ENCODE results near the gene SPATS2L. TPM values are rescaled to one million over a fixed set of nuclear protein-coding genes. Genes with fewer than 3 reads are reported as not detected.

SPATS2L gene
- total and polyA plus RNA-seq, 9 donors, result 36.5 to 93.0 (median 70.6) TPM

DNA sequence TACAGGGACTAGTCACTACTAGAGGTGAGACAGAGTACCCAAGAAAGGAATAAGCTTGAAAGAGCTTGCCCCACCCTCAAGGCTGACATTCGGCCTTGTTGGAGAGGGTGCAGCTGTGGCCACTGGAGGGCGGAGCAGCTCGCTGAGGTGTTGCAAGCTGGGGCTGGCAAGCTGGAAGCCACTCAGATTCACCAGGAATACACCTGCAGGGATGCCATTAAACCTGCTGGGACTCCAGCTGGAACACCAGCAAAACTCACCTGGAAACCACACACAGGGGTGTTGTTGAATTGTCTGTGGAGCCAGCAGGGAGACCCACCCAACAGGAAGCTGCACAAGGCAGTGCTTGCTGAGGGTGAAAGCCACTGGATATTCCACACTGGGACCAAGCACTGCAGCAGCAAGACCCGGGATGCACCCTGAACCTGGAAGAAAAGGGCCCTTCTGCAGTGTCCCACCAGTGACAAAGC is 177.3 kb downstream of the SPATS2L start:
- H3K27ac ChIP-seq, result no peak overlapping the region
- TF ChIP-seq POLR2A (IDR thresholded peaks at IDR 0.05) (no peak), EP300 (IDR thresholded peaks at IDR 0.05) (no peak)
- TF ChIP-seq, protein P1, sequence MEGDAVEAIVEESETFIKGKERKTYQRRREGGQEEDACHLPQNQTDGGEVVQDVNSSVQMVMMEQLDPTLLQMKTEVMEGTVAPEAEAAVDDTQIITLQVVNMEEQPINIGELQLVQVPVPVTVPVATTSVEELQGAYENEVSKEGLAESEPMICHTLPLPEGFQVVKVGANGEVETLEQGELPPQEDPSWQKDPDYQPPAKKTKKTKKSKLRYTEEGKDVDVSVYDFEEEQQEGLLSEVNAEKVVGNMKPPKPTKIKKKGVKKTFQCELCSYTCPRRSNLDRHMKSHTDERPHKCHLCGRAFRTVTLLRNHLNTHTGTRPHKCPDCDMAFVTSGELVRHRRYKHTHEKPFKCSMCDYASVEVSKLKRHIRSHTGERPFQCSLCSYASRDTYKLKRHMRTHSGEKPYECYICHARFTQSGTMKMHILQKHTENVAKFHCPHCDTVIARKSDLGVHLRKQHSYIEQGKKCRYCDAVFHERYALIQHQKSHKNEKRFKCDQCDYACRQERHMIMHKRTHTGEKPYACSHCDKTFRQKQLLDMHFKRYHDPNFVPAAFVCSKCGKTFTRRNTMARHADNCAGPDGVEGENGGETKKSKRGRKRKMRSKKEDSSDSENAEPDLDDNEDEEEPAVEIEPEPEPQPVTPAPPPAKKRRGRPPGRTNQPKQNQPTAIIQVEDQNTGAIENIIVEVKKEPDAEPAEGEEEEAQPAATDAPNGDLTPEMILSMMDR (IDR thresholded peaks at IDR 0.05), result no peak
- WGBS, 3 donors, result 48 to 62% (median 52%) methylated on average over 4 of the region's 4 CpGs
- no peaks in the 10 kb centered on the region for H3K27me3 ChIP-seq
- no peak overlapping the region for H3K4me3 ChIP-seq
- H3K9me3 ChIP-seq, result no peaks in the 10 kb centered on the region
- no peaks in the 10 kb centered on the region for H3K36me3 ChIP-seq
- H3K4me1 ChIP-seq (ENCODE audit: insufficient read depth), result no peaks in the 10 kb centered on the region
- intact Hi-C loops (cut with DNase I), result loop anchor here in 1 of 4 donors (5.0 to 10.0 kb wide), 2 partner anchors 179 to 401 kb away; partner anchors contain the start of gene SPATS2L
- no peak for DNase-seq

DNA sequence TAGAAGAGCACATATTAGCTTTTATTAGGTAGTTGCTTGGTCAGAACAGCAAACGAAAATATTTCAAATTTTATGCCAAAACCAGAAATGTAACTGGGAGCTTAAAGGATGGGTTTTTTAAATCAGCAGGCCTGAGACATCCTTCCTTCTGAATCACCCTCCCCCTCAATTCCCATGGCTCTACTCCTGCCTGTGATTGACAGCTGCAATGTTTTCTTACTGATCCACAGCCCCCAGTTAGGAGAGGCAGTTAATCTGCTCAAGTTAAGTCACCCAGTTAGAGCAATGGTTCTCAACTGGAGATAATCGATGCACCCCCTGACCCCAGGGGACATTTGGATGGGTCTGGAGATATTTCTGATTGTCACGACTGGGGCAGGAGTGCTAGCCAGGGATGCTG is 178.4 kb downstream of the SPATS2L start:
- H3K27me3 ChIP-seq, result no peaks in the 10 kb centered on the region
- no peak overlapping the region for H3K27ac ChIP-seq
- H3K4me1 ChIP-seq (ENCODE audit: insufficient read depth), result no peaks in the 10 kb centered on the region
- intact Hi-C loops (cut with DNase I), result loop anchor here in 1 of 4 donors (5.0 to 10.0 kb wide), 2 partner anchors 180 to 403 kb away; partner anchors contain the start of gene SPATS2L
- no peaks in the 10 kb centered on the region for H3K9me3 ChIP-seq
- H3K4me3 ChIP-seq, result no peak overlapping the region
- WGBS, 3 donors, result 47 to 56% (median 55%) methylated on average over 3 of the region's 3 CpGs
- DNase-seq, result no peak
- H3K36me3 ChIP-seq, result no peaks in the 10 kb centered on the region
- TF ChIP-seq, protein P1 (IDR thresholded peaks at IDR 0.05), result no peak
- no peak for TF ChIP-seq EP300 (IDR thresholded peaks at IDR 0.05)
- no peak for TF ChIP-seq POLR2A (IDR thresholded peaks at IDR 0.05)

- DNase-seq, result no peak
- no peak overlapping the region for H3K4me3 ChIP-seq
- no peaks in the 10 kb centered on the region for H3K27me3 ChIP-seq
- TF ChIP-seq EP300 (IDR thresholded peaks at IDR 0.05) (no peak), POLR2A (IDR thresholded peaks at IDR 0.05) (no peak)
- TF ChIP-seq, protein P1 (IDR thresholded peaks at IDR 0.05), result no peak
- intact Hi-C loops (cut with DNase I), result loop anchor here in 1 of 4 donors (10.0 kb wide), 1 partner anchor 182 kb away; the partner anchor contains the start of gene SPATS2L
- no peaks in the 10 kb centered on the region for H3K36me3 ChIP-seq
- H3K27ac ChIP-seq, result no peak overlapping the region
- WGBS, 3 donors, result 76 to 79% (median 77%) methylated on average over 2 of the region's 2 CpGs
- no peaks in the 10 kb centered on the region for H3K9me3 ChIP-seq
- H3K4me1 ChIP-seq (ENCODE audit: insufficient read depth), result no peaks in the 10 kb centered on the region
These were observed 180.0 kb downstream of the SPATS2L start for GRCh38 chr2:200486529-200486928.

GRCh38 chr2:200488169-200488568 is 181.7 kb downstream of the SPATS2L start:
- Histone ChIP-seq H3K27ac (no peak overlapping the region), H3K27me3 (no peaks in the 10 kb centered on the region), H3K4me3 (no peak overlapping the region), H3K36me3 (no peaks in the 10 kb centered on the region), H3K9me3 (no peaks in the 10 kb centered on the region), H3K4me1 (ENCODE audit: insufficient read depth) (no peaks in the 10 kb centered on the region)
- WGBS, 3 donors, result 74 to 83% (median 81%) methylated on average over 4 of the region's 4 CpGs
- no peak for DNase-seq
- intact Hi-C loops (cut with DNase I), result loop anchor here in 1 of 4 donors (10.0 kb wide), 1 partner anchor 183 kb away; the partner anchor contains the start of gene SPATS2L
- TF ChIP-seq POLR2A (IDR thresholded peaks at IDR 0.05) (no peak), EP300 (IDR thresholded peaks at IDR 0.05) (no peak)
- TF ChIP-seq, protein P1 (IDR thresholded peaks at IDR 0.05), result no peak

Measured in ovary (tissue), 9 donors.